Choroid plexus epithelial cell (primary cell): ENCODE data around the gene TRANK1.

Source experiments
- DNase-seq: peaks from one replicate; pipeline ENCODE4 v3.0.0-alpha.2; 2010; ENCODE audit warnings: low read depth
- H3K4me3 ChIP-seq: 2 replicates; pipeline ENCODE4 v1.5.1; 2011; ENCODE audit warnings: low read depth, mild to moderate bottlenecking, control low read depth, low read length, moderate library complexity
- CTCF ChIP-seq: conservative IDR thresholded peaks from 2 replicates; pipeline ENCODE4 v1.5.1; 2011; ENCODE audit warnings: low read depth, mild to moderate bottlenecking, control low read depth, inconsistent platforms, low read length, moderate library complexity

The TRANK1 gene

GRCh38 chr3:36989005-36989404 lies 44.2 kb upstream of the TRANK1 start:
- no peak for TF ChIP-seq CTCF
- no peak overlapping the region for H3K4me3 ChIP-seq
- DNase-seq = no peak

- no peak for DNase-seq
- no peak overlapping the region for H3K4me3 ChIP-seq
- TF ChIP-seq CTCF = no peak
Measured at GRCh38 chr3:36988356-36988755, 43.5 kb upstream of the TRANK1 start.

GRCh38 chr3:36981006-36981405 lies 36.2 kb upstream of the TRANK1 start:
- no peak for TF ChIP-seq CTCF
- H3K4me3 ChIP-seq = no peak overlapping the region
- DNase-seq = no peak

- no peak for DNase-seq
- H3K4me3 ChIP-seq = no peak overlapping the region
- TF ChIP-seq CTCF = no peak
Measured at GRCh38 chr3:36973139-36973538, 28.3 kb upstream of the TRANK1 start.

GRCh38 chr3:36972163-36972562 lies 27.3 kb upstream of the TRANK1 start:
- no peak for DNase-seq
- no peak overlapping the region for H3K4me3 ChIP-seq
- no peak for TF ChIP-seq CTCF

GRCh38 chr3:36969540-36970432 lies 24.9 kb upstream of the TRANK1 start:
- DNase-seq = peak; percentile 72
- no peak for TF ChIP-seq CTCF
- H3K4me3 ChIP-seq = no peak overlapping the region

GRCh38 chr3:36969085-36969484 lies 24.2 kb upstream of the TRANK1 start:
- no peak for DNase-seq
- TF ChIP-seq CTCF = no peak
- no peak overlapping the region for H3K4me3 ChIP-seq
